ENCODE results near the gene RANBP17.
"Not testable (repeated sequence)": the region's sequence is repeated elsewhere in the genome, so short reads cannot be mapped to it uniquely, and the experiment has no call there.

Gene RANBP17

DNA sequence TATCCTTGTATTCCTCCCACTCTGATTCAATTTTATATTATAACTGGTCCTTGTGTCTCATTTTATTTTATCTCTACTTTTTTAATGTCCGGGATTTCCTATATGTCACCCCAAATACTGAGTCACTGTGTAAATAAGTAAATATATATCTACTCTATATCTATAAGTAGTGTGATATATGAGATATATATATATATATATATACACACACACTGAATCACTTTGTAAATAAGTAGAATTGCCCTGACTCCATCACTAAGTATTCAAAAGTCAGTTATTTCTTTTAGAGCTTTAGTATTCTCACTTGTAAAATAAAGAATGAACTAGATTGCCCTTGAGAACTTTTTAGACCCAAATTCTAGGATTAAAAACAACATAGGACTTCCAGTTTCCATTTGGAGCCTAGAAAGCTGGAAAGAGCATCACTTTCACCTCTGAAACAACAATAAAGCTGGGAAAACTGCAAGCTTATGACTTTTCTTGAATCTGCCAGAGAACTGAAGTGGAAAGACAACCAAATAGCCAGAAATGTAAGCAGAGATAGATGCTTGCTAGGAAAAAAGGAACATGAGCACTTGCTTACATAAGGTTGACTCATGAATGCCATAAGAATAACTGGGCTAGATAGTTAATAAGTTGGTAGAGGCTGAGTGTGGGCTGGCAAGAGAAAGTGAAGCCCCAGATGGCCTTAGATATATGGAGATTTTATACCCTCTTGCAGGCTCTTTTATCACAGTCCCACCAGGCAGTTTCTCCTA lies 276.1 kb downstream of the RANBP17 start:
- DNase-seq (ENCODE audit: low read depth): peak; percentile 41
- H3K4me3 ChIP-seq (ENCODE audit: low read depth, low read length): no peak overlapping the region

DNA sequence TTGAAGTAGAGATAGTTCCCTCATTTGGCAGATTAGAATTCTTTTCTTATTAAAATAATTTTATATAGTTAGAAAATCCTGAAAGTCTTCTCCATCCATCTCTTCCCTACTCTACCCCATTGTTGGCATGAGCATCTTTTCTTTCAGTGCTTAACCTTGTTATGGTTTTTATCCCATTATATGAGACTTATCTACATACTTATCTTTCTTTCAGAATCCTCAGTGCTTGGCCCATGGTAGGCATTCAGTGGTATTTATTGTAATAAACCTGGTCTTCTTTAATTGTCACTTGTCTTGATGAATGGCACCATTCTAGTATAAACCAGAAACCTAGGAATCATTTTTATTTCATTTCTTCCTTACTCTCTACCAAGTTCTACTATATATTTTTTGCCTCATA lies 277.4 kb downstream of the RANBP17 start:
- DNase-seq (ENCODE audit: low read depth): no peak

DNA sequence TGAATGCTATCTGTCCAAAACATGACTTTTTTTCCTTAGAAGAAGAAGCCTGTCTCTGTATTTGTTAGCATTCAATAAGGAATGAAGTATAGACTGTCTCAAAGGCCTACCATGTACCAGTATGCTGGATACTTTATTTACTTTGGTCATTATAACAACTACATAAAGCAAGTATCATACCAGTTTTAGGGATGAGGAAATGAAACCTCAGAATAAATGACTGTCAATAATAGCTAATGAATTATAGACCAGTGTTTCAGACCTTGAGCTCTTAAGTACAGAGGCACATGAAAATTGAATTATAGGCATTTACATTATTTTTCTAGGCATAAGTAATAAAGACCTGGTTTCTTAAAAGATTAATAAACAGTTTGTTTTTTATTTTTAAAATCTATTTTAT lies 280.8 kb downstream of the RANBP17 start:
- H3K4me3 ChIP-seq (ENCODE audit: low read depth, low read length): no peak overlapping the region

More for the DNA sequence above, 277.4 kb downstream of the RANBP17 start:
- H3K4me3 ChIP-seq (ENCODE audit: low read depth, low read length): no peak overlapping the region

DNA sequence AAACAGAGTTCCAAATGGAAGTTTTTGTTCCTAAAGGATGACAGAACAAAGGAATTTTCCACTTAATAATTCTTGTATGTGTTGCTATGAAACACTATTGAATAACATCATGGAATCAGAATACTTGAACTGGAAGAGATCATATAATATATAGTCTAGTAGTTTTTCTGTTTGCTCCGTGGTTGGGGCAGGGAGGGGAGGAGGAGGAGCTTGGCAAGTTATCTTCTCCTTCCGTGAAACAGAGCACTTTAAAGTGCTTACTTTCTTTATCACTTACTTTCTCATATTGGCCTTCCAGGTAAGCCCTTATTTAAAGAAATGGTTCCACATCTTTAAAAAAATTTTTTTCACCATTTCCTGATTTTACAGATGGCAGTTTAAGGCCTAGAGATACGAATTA lies 281.4 kb downstream of the RANBP17 start:
- H3K4me3 ChIP-seq (ENCODE audit: low read depth, low read length): no peak overlapping the region
- DNase-seq (ENCODE audit: low read depth): no peak

More for the DNA sequence above, 280.8 kb downstream of the RANBP17 start:
- DNase-seq (ENCODE audit: low read depth): no peak

DNA sequence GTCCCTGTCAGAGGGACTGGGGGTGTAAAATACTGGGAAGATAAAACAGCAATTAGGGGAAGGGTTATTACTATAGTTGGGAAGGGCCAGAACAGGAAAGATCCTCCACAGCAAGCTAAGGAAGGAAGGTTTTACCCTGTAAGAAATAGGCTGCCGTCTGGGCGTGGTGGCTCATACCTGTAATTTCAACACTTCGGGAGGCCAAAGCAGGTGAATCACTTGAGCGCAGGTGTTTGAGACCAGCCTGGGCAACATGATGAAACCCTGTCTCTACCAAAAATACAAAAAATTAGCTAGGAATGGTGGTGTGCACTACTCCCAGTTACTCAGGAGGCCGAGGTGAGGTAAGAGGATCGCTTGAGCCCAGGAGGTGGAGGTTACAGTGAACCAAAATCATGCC lies 282.1 kb downstream of the RANBP17 start:
- no peak overlapping the region for H3K4me3 ChIP-seq (ENCODE audit: low read depth, low read length)
- DNase-seq (ENCODE audit: low read depth): no peak

DNA sequence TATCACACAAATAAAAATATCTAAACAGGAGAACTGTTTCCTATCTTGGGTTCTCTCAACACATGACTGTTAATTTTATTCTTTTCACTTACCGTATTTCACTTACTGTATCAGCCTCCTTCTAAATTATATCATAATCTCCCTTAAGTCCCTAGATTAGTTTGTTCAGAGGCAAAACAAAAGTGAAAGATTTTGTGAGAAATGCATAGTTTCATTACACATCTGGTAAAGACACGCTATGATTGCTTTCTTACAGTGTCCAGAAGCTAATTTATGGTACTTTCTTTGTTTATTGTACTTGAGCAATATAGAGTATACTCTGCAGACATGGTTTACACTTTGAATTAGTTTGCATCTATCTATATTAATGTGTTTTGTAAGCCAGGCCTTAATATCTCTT lies 287.5 kb downstream of the RANBP17 start:
- no peak overlapping the region for H3K4me3 ChIP-seq (ENCODE audit: low read depth, low read length)
- no peak for DNase-seq (ENCODE audit: low read depth)

DNA sequence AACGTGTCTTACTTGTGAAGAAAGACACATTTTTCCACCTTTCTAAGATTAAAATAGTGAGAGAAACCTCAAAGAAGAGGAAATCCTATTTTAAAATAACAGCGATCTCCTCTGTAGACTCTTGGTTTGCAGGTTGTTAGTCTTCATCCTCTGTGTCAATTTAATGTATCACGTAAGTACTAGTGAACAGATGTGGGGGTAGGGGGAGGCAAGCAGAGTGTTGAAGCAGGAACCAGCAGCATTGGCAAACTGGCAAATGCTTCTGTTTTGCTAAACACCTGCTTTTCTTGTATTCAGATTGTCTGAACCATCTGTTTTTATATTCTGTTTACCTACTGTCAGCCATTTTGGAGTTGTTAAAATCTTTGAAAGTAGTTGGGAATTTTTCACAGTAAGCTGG lies 288.0 kb downstream of the RANBP17 start:
- no peak for DNase-seq (ENCODE audit: low read depth)
- no peak overlapping the region for H3K4me3 ChIP-seq (ENCODE audit: low read depth, low read length)

DNA sequence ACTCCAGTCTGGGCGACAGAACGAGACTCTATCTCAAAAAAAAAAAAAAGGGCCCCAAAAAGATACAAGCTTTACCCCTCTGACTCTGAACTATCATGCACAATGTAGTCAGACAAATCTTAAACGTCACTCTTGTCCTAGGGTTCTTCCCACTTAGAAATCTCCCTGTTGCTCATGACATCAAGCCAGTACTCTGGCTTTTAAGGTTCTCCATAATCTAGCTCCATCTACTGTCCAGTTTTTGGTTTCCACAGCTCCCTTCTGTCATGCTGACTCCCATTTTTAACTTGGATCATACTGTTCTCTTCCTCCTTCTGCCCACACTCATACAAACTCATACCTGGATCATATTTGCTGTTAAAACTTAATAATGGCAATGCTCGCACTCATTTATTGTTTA lies 290.6 kb downstream of the RANBP17 start:
- no peak overlapping the region for H3K4me3 ChIP-seq (ENCODE audit: low read depth, low read length)
- DNase-seq (ENCODE audit: low read depth): peak; percentile 4

DNA sequence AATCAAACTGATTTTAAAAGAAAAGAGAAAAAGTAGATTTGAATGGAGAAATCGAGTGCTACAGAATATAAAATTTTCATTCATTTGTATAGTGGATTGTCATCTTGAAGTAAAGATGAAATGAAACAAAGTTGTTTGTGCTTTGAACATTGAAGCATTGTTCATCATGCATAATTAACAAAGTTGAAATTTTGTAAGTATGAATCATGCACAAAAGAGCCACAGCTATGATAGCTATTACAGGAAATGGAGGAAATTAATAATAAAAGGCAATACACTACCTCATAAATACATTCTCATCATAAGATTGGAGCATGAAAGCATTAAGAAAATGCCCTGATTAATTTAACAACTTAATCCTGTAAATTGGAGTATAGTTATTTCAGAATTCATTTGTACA lies 293.8 kb downstream of the RANBP17 start:
- no peak for DNase-seq (ENCODE audit: low read depth)
- H3K4me3 ChIP-seq (ENCODE audit: low read depth, low read length): no peak overlapping the region

DNA sequence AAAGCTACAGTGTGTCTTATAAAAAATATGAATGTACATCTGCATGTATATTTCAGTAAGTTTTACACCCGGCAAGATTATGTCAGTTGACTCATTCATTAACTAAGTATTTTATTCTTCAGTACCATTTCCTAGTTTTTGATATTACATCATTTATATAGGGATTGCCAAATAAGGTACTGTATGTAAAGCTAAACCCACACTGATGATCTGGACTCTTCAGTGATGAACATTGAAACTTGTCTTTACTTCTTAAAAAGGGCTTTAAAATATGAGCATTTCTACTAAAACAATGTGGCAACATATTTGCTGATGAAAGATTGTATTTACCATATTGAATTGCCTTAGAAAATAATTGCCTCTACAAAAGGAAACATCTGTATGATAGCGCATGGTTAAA lies 295.5 kb downstream of the RANBP17 start:
- H3K4me3 ChIP-seq (ENCODE audit: low read depth, low read length): no peak overlapping the region
- no peak for DNase-seq (ENCODE audit: low read depth)

DNA sequence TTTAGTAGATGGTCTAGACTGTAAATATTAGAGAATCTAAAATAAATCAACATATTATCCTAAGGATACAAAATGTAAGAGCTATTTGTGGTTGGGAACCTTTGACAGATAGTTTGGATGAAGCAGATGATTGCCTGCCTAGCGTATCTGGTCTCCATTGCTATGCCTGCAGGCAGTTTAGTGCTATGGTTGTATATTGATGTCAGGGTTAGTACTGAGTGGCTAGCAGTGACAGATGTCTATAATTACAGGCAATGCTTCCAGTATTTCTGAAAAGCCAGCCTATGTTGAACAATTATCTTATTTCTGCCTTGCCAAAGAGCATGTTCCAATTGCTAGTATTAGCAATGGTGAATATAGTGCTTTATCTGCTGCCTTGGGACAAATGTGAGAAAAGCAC lies 296.0 kb downstream of the RANBP17 start:
- H3K4me3 ChIP-seq (ENCODE audit: low read depth, low read length): no peak overlapping the region
- DNase-seq (ENCODE audit: low read depth): no peak

DNA sequence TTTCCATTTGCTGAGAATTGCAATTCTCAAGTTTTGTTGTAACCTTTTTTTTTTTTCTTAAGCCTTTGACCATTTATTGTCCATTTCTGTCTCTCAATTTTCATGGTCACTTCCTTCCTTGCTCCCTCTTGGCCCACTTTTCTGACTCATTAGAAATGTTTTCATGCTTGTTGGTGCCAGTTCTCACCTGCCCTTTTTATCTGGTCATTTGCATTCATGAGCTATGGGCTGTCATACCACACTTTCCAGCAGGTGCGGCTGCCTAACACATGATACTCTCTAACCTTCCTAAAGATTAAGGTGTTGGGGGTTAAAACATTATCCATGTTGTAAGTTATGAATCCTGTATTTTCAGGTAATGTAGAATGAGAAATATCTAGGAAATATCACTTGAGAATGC lies 296.8 kb downstream of the RANBP17 start:
- H3K4me3 ChIP-seq (ENCODE audit: low read depth, low read length): no peak overlapping the region
- DNase-seq (ENCODE audit: low read depth): no peak

DNA sequence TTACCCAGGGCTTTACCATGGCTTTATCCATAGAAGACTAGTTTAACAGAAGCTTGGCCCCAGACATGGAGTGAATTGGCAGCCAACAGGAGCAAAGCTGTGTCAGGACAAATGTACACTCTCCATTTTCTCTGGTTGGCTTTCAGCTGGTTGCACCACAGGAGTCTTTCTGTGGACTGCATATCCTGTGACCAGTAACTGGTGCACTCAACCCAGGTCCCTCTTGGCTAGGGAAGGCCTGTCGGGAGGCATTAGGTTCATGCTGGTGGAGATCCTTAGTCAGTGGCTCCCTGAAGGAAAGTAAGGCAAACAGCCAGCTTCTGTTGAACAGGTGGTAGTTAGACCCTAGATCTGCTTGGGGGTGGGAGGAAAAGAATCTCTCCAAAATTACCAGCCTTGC lies 300.3 kb downstream of the RANBP17 start:
- H3K4me3 ChIP-seq (ENCODE audit: low read depth, low read length): no peak overlapping the region
- no peak for DNase-seq (ENCODE audit: low read depth)

DNA sequence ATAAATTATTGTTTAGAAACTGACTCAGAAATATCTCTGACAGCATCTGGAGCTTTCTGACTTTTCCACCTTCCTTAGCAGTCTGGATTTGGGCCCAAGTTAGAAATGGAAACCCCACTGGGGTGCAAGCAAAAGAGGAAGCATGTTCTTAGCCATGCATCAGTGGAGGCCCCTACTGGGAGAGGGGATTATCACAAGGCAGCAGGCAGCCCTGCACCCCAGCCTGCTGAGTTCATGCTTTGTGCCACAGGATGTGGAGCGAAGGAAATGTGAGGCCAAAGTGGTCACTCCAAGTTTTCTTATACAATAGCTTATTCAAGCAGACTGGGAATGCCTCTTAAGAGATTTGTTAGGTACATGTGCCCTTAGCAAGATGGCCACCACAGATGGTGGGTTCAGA lies 300.8 kb downstream of the RANBP17 start:
- no peak overlapping the region for H3K4me3 ChIP-seq (ENCODE audit: low read depth, low read length)
- DNase-seq (ENCODE audit: low read depth): peak; percentile 7

DNA sequence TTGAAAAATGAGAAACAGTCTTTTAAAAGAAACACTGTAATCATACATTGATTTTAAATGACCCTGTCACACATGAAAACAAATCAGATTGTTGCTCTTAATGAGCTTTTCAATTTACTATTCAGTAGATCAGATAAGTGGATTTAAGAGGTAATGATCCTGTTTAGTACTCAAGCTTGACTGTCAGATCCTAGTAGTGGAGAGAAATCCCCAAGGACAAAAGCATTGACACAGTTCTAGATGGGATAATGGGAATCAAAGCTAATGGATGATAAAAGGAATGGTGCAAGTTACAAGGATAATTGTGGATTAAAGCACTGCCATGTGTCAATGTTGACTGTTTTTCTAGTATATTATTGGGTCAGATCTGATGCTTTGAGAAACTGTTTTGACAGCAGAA lies 304.9 kb downstream of the RANBP17 start:
- no peak overlapping the region for H3K4me3 ChIP-seq (ENCODE audit: low read depth, low read length)
- no peak for DNase-seq (ENCODE audit: low read depth)

DNA sequence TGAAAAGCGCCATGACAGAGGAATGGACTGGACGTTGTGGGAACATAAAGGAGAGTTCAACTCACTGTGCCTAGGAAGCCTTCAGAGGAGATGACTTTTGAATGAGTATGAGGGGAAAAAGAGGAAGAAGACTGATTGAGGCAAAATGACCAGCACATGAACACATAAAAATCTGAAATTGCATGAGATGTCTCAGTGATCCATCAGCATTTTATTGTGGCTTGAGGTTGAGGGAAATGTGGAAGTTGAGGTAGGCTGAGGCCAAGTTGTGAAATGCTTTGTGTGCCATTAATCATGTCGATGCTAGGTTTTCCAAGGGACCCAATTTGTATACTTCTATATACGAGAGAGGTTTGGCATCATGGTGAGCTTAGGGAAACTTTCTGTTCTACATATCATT lies 306.4 kb downstream of the RANBP17 start:
- no peak for DNase-seq (ENCODE audit: low read depth)
- no peak overlapping the region for H3K4me3 ChIP-seq (ENCODE audit: low read depth, low read length)

DNA sequence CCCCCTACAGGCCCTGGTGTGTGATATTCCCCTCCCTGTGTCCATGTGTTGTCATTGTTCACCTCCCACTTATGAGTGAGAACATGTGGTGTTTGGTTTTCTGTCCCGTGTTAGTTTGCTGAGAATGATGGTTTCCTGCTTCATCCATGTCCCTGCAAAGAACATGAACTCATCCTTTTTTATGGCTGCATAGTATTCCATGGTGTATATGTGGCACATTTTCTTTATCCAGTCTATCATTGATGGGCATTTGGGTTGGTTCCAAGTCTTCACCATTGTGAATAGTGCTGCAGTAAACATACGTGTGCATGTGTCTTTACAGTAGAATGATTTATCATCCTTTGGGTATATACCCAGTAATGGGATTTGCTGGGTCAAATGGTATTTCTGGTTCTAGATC lies 313.1 kb downstream of the RANBP17 start:
- not testable (repeated sequence) for H3K4me3 ChIP-seq (ENCODE audit: low read depth, low read length); DNase-seq (ENCODE audit: low read depth)

DNA sequence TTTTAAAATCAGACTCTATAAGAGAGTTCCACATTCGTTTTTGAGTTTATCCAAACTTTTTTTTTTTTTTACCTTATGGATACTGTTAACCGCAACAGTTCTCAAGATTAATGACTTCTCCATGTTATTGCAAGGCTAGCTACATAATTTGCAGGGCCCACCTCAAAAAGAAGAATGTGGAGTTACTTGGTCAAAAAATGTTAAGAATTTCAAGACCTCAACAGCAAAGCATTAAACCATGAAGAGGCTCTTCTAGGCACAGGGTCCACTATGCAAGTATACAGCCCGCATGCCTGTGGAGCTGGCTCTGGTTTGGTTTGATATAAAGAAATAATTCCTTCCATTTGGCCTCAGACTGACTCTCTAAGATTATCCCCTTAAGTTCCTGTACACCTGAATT lies 313.9 kb downstream of the RANBP17 start:
- no peak overlapping the region for H3K4me3 ChIP-seq (ENCODE audit: low read depth, low read length)
- DNase-seq (ENCODE audit: low read depth): no peak

DNA sequence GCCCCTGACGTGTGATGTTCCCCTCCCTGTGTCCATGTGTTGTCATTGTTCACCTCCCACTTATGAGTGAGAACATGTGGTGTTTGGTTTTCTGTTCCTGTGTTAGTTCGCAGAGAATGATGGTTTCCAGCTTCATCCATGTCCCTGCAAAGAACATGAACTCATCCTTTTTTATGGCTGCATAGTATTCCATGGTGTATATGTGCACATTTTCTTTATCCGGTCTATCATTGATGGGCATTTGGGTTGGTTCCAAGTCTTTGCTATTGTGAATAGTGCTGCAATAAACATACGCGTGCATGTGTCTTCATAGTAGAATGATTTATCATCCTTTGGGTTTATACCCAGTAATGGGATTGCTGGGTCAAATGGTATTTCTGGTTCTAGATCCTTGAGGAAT lies 316.4 kb downstream of the RANBP17 start:
- DNase-seq (ENCODE audit: low read depth); H3K4me3 ChIP-seq (ENCODE audit: low read depth, low read length): not testable (repeated sequence)

DNA sequence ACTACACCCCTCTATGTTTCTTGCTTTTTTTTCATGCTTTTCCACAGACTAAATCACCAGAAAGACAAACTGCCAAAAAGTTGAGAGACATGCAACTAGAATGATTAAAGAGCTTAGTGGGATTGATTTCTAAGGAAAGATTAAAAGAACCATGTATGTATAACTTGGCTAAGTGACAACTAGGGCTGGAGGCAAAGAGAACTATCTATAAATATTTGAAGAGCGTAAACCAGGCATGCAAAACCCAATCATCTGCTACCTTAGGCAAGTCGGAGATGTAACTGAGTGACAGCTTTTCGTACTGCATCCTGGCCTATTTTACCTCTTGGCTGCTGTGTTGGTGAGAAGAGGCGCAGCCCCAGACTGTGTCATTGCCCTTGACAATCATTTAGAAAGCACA lies 326.2 kb downstream of the RANBP17 start:
- no peak for DNase-seq (ENCODE audit: low read depth)
- no peak overlapping the region for H3K4me3 ChIP-seq (ENCODE audit: low read depth, low read length)

DNA sequence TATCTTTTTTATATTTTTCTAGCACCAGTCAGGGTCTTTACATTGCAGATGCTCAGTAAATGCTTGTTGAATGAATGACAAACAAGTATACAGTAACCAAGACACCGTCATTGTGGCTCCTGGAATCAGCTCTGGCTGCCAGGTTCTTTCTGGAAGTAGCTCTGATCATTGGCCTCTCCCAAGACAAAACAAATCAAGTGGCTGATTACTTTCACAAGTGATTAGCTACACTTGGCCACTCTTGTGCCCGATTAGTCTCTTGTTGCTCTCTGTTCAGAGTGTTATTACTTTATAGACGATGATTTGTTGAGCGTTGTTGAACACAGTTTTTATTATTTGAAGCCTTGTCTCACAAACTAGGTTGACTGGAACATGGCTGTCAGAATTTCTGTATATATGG lies 327.6 kb downstream of the RANBP17 start:
- no peak for DNase-seq (ENCODE audit: low read depth)

DNA sequence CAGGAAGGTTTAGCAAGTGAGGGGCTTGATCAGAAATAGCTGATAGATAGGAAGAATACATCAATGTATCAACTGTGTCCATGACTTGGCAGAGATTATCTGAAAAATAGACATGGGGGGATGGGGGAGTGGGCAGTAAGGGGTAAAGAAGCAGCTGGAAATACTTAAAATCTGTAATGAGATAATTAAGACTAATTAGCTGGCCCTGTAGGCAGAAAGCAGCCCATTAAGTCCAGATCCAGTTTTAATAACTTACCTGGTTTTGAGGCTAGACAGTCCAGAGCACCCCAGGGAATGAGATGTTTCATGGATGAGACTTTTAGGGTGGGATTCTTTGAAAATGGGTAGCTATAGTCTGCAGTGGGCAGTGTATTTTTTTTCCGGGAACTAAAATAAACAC lies 330.3 kb downstream of the RANBP17 start:
- no peak overlapping the region for H3K4me3 ChIP-seq (ENCODE audit: low read depth, low read length)
- DNase-seq (ENCODE audit: low read depth): no peak

More for the DNA sequence above, 327.6 kb downstream of the RANBP17 start:
- no peak overlapping the region for H3K4me3 ChIP-seq (ENCODE audit: low read depth, low read length)

Measured in skeletal muscle cell (primary cell).